Measurements from ENCODE around the gene GAL. TPM values are rescaled to one million over a fixed set of nuclear protein-coding genes. Genes with fewer than 3 reads are reported as not detected.
A peak's percentile ranks its signal among the peaks of the same experiment; 100 is the strongest.

GAL gene
- total RNA-seq, 4 donors from 2014 or later = 3.1 TPM; not detected in 3

DNA sequence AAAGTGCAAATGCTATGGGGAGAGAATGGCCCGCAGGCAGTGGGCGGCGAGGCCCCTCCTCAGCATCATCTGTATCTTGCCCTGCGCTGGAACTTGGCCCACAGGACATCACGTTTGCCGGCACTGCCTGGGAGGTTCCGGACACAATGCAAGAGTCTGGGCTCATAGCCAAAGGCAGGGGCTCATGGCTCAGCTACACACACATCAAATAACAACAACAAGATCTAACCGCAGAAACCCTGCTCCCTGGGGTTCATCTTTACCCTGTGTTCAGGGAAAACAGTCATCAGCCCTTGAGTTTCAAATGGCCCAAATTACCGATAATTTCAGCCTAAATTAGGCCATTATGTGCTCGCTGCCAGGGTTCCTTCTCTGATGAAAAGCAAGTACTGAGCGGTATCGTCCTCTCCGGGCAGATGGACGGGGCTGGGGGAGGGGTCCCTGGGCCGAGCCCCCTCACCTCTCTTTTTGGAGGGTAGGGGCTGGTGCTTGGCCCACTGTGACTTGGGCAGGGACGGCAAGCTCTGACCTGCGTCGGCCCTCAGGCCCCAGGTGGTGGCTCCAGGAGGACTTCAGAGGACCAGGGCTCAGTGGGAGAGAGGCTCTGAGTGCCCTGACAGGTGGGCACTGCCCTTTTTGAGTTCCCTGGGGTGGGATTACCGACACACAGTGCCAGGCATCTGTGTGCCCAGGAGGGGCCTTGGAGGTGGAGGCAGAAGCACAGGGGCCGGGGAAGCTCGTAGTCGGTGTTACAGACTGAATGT lies 25.0 kb upstream of the GAL start:
- Histone ChIP-seq H3K36me3 (no peaks in the 10 kb centered on the region), H3K4me3 (replicated peaks in 1 of 3) (no peak overlapping the region), H3K27ac (peak overlapping the region in 1 of 3 donors; percentile 45), H3K9me3 (no peaks in the 10 kb centered on the region), H3K27me3 (no peaks in the 10 kb centered on the region), H3K4me1 (peaks cover 0 to 9% of the 10 kb centered on the region in 2 donors)
- no peak for TF ChIP-seq POLR2A (IDR thresholded peaks at IDR 0.05)
- no peak for TF ChIP-seq CTCF (IDR thresholded peaks at IDR 0.05)
- intact Hi-C loops (cut with DNase I) = no loop called here
- DNase-seq = peak; percentile 76 to 89
- 32 to 39% methylated on average over 12 to 20 of the region's 22 CpGs for WGBS, 2 donors

DNA sequence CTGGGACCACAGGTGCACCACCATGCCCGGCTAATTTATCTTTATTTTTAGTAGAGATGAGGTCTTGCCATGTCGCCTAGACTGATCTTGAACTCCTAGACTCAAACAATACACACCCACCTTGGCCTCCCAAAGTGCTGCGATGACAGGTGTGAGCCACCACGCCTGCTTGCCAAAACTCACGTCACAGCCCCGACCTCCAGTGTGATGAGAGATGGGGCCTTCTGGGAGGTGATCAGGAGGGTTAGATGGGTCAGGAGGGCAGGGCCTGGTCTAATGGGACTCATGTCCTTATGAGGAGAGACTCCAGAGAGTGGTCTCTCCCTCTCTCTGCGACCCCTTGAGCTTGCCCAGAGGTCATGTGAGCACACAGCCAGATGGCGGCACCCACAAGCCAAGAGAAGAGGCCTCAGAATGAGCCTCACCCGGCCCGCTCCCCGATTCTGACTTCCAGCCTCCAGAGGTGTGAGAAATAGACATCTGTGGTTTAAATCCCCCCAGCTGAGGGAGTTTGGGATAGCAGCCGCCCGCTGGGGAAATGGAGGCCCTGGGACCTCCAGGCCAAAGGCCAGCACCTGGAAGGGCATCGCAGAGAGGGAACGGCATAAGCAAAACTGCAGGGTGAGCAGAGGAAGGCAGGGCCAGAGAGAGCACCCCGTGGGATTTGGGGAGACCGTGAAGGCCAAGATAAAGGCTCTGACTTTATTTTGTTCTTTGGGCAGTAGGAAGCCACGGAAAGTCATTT lies 24.1 kb upstream of the GAL start:
- H3K27ac ChIP-seq = no peak overlapping the region
- WGBS, 2 donors = 95% methylated on average over 13 to 18 of the region's 18 CpGs
- no peak for TF ChIP-seq CTCF (IDR thresholded peaks at IDR 0.05)
- no peak for TF ChIP-seq POLR2A (IDR thresholded peaks at IDR 0.05)
- H3K9me3 ChIP-seq = no peaks in the 10 kb centered on the region
- intact Hi-C loops (cut with DNase I) = no loop called here
- H3K4me1 ChIP-seq = peaks cover 0 to 9% of the 10 kb centered on the region in 2 donors
- H3K36me3 ChIP-seq = no peaks in the 10 kb centered on the region
- no peaks in the 10 kb centered on the region for H3K27me3 ChIP-seq
- DNase-seq = no peak
- no peak overlapping the region for H3K4me3 ChIP-seq (replicated peaks in 1 of 3)

DNA sequence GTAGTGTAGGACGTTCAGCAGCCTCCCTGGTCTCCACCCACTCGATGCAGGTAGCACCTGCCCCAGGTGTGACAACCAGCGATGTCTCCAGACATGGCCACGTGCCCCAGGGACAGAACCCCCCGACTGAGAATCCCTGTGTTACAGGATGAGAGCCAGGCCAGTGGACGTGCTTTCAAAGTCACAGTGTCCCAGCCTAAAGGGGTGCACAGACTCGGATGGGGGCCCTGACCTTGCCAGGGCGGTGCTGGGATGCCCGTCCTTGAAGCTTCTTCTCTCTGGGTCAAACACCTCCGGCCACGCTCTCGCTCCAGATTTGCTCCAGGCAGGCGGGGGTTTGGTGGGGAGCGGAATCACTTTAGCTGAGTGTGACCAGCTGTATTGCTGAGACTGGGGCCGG lies 23.3 kb upstream of the GAL start:
- Histone ChIP-seq H3K27me3 (no peaks in the 10 kb centered on the region), H3K4me1 (peaks cover 0 to 9% of the 10 kb centered on the region in 2 donors), H3K36me3 (no peaks in the 10 kb centered on the region), H3K4me3 (replicated peaks in 1 of 3) (no peak overlapping the region), H3K9me3 (no peaks in the 10 kb centered on the region), H3K27ac (no peak overlapping the region)
- 80 to 99% methylated on average over 10 to 11 of the region's 15 CpGs for WGBS, 2 donors
- intact Hi-C loops (cut with DNase I) = no loop called here
- TF ChIP-seq POLR2A (IDR thresholded peaks at IDR 0.05) = no peak
- no peak for TF ChIP-seq CTCF (IDR thresholded peaks at IDR 0.05)
- DNase-seq = no peak

GRCh38 chr11:68661697-68662603 lies 22.4 kb upstream of the GAL start:
- WGBS, 2 donors = 85 to 88% methylated on average over 12 to 18 of the region's 18 CpGs
- H3K27ac ChIP-seq = no peak overlapping the region
- no peak overlapping the region for H3K4me3 ChIP-seq (replicated peaks in 1 of 3)
- no peak for TF ChIP-seq POLR2A (IDR thresholded peaks at IDR 0.05)
- no peak for TF ChIP-seq CTCF (IDR thresholded peaks at IDR 0.05)
- intact Hi-C loops (cut with DNase I) = no loop called here
- no peaks in the 10 kb centered on the region for H3K36me3 ChIP-seq
- no peak for DNase-seq
- no peaks in the 10 kb centered on the region for H3K9me3 ChIP-seq
- H3K4me1 ChIP-seq = peaks cover 0 to 9% of the 10 kb centered on the region in 2 donors
- H3K27me3 ChIP-seq = no peaks in the 10 kb centered on the region
